Ishikawa (cell line): ENCODE measurements around the gene CMTM3.

Experiments used
- CREB1 ChIP-seq: IDR thresholded peaks from 2 replicates; pipeline ENCODE4 v1.6.1; 2012; ENCODE audit warnings: low read depth
- EGR1 ChIP-seq: IDR thresholded peaks from 2 replicates; pipeline ENCODE4 v1.6.1; 2012
- RAD21 ChIP-seq: IDR thresholded peaks from 2 replicates; pipeline ENCODE4 v1.6.1; 2012; ENCODE audit warnings: low read depth
- TCF12 ChIP-seq: IDR thresholded peaks from 2 replicates; pipeline ENCODE4 v1.6.1; 2012; ENCODE audit warnings: low read depth
- YY1 ChIP-seq: IDR thresholded peaks from 2 replicates; pipeline ENCODE4 v1.6.1; 2012; ENCODE audit warnings: low read depth
- TF ChIP-seq, protein P1 (sequence below): IDR thresholded peaks from 2 replicates; pipeline ENCODE4 v1.6.1; 2012
- TF ChIP-seq, protein P2 (sequence below): IDR thresholded peaks from 2 replicates; pipeline ENCODE4 v1.6.1; 2012

DNA sequence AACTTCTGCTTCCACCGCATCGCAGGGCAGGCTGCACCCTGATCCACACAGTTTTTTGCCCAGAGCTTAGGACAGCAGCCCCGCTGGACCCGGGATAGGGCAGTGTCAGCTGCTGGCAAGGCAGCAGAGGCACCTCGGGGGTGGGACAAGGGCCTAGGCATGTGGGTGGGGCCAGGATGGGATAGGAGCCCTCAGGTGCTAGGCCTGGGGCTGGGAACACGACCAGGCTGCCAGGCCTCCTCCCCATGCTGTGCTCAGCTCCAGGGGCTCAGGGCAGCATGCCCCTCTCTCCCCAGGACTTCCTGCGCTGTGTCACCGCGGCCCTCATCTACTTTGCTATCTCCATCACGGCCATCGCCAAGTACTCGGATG is 4.6 kb downstream of the CMTM3 start:
- TF ChIP-seq, protein P1, sequence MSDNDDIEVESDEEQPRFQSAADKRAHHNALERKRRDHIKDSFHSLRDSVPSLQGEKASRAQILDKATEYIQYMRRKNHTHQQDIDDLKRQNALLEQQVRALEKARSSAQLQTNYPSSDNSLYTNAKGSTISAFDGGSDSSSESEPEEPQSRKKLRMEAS: no peak
- TF ChIP-seq TCF12 (0 out of 2 replicates have a peak, but pooled peaks have one; percentile 3), RAD21 (no peak), EGR1 (no peak), YY1 (no peak), CREB1 (no peak)
- TF ChIP-seq, protein P2, sequence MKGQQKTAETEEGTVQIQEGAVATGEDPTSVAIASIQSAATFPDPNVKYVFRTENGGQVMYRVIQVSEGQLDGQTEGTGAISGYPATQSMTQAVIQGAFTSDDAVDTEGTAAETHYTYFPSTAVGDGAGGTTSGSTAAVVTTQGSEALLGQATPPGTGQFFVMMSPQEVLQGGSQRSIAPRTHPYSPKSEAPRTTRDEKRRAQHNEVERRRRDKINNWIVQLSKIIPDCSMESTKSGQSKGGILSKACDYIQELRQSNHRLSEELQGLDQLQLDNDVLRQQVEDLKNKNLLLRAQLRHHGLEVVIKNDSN: no peak
